WTC11 (cell line): Measurements from ENCODE around the gene GAB2. TPM values are rescaled to one million over a fixed set of nuclear protein-coding genes. Genes with fewer than 3 reads are reported as not detected.

Source experiments
- ATAC-seq: fragments of 200-7000 bp; cut with Tn5 transposase; 2 replicates; pipeline ENCODE4 v1.10.0; 2021; ENCODE audit warnings: mild to moderate bottlenecking, moderate library complexity
- CTCF ChIA-PET: fragments of 300-600 bp; sonication (Branson Sonifier 250); formaldehyde crosslinking; loops from one replicate; lab custom pipeline; 2021; ENCODE audit warnings: antibody characterized with exemption; lab: Charles Lee
- POLR2A ChIA-PET: fragments of 350-600 bp; sonication (Branson Sonifier 250); formaldehyde crosslinking; loops from one replicate; lab custom pipeline; 2021; ENCODE audit warnings: antibody characterized with exemption; lab: Charles Lee
- DNase-seq: peaks from one replicate; pipeline ENCODE4 v3.0.0; 2021; ENCODE audit warnings: low spot score
- H3K27ac Mint-ChIP-seq: 2 replicates; pipeline ENCODE4 v1.8.0; 2021; ENCODE audit warnings: mixed read lengths
- H3K27me3 Mint-ChIP-seq: 2 replicates; pipeline ENCODE4 v1.8.0; 2021; ENCODE audit warnings: low read depth, mild to moderate bottlenecking, moderate library complexity, mixed read lengths
- H3K36me3 Mint-ChIP-seq: 2 replicates; pipeline ENCODE4 v1.8.0; 2021; ENCODE audit warnings: mixed read lengths
- H3K4me1 Mint-ChIP-seq: 2 replicates; pipeline ENCODE4 v1.8.0; 2022; ENCODE audit warnings: mixed read lengths
- H3K4me3 Mint-ChIP-seq: 2 replicates; pipeline ENCODE4 v1.8.0; 2021; ENCODE audit warnings: mild to moderate bottlenecking, moderate library complexity, mixed read lengths
- H3K9me3 Mint-ChIP-seq: 2 replicates; pipeline ENCODE4 v1.8.0; 2021; ENCODE audit warnings: mixed read lengths
- AFF4 ChIP-seq: sonication (generic); formaldehyde crosslinking; IDR thresholded peaks from 2 replicates; pipeline ENCODE4 v1.8.1; 2023; ENCODE audit warnings: mild to moderate bottlenecking, missing genetic modification reagents, borderline replicate concordance
- CBFB ChIP-seq: sonication (generic); formaldehyde crosslinking; IDR thresholded peaks from 2 replicates; pipeline ENCODE4 v1.8.1; 2022; ENCODE audit warnings: mild to moderate bottlenecking, low read depth, missing genetic modification reagents
- CREM ChIP-seq: sonication (generic); formaldehyde crosslinking; IDR thresholded peaks from 2 replicates; pipeline ENCODE4 v1.8.1; 2022; ENCODE audit warnings: mild to moderate bottlenecking, missing genetic modification reagents, moderate library complexity
- ELF4 ChIP-seq: sonication (generic); formaldehyde crosslinking; IDR thresholded peaks from 2 replicates; pipeline ENCODE4 v1.8.1; 2022; ENCODE audit warnings: low read depth, mild to moderate bottlenecking, moderate library complexity, missing genetic modification reagents
- ESRRA ChIP-seq: sonication (generic); formaldehyde crosslinking; IDR thresholded peaks from 2 replicates; pipeline ENCODE4 v1.8.1; 2022; ENCODE audit warnings: mild to moderate bottlenecking, missing genetic modification reagents, borderline replicate concordance
- ETV6 ChIP-seq: sonication (generic); formaldehyde crosslinking; IDR thresholded peaks from 2 replicates; pipeline ENCODE4 v1.8.1; 2022; ENCODE audit warnings: mild to moderate bottlenecking, missing genetic modification reagents
- GRHL2 ChIP-seq: fragments of 250-450 bp; sonication (Bioruptor Pico); IDR thresholded peaks from 2 replicates; pipeline ENCODE4 v1.8.0; 2022; ENCODE audit warnings: mild to moderate bottlenecking, moderate library complexity; ENCODE audit not compliant: insufficient replicate concordance, severe bottlenecking
- JUN ChIP-seq: sonication (generic); formaldehyde crosslinking; IDR thresholded peaks from 2 replicates; pipeline ENCODE4 v1.8.0; 2023; ENCODE audit warnings: mild to moderate bottlenecking, missing genetic modification reagents
- KAT7 ChIP-seq: sonication (generic); formaldehyde crosslinking; IDR thresholded peaks from 2 replicates; pipeline ENCODE4 v1.8.1; 2023; ENCODE audit warnings: missing genetic modification reagents, mild to moderate bottlenecking, borderline replicate concordance
- OVOL2 ChIP-seq: fragments of 250-450 bp; sonication (Bioruptor Pico); IDR thresholded peaks from 2 replicates; pipeline ENCODE4 v1.9.0; 2021; ENCODE audit warnings: mild to moderate bottlenecking, borderline replicate concordance
- SMAD4 ChIP-seq: sonication (generic); formaldehyde crosslinking; IDR thresholded peaks from 2 replicates; pipeline ENCODE4 v1.8.0; 2022; ENCODE audit warnings: mild to moderate bottlenecking, missing genetic modification reagents
- SOX15 ChIP-seq: fragments of 250-450 bp; sonication (Bioruptor Pico); IDR thresholded peaks from 2 replicates; pipeline ENCODE4 v1.9.0; 2021; ENCODE audit warnings: mild to moderate bottlenecking
- STAT6 ChIP-seq: sonication (generic); formaldehyde crosslinking; conservative IDR thresholded peaks from 2 replicates; pipeline ENCODE4 v1.8.1; 2023; ENCODE audit warnings: mild to moderate bottlenecking, low read depth, missing genetic modification reagents, moderate library complexity
- ZBTB43 ChIP-seq: sonication (generic); formaldehyde crosslinking; IDR thresholded peaks from 2 replicates; pipeline ENCODE4 v1.8.1; 2023; ENCODE audit warnings: mild to moderate bottlenecking, missing genetic modification reagents
- ZNF532 ChIP-seq: fragments of 250-450 bp; sonication (Bioruptor Pico); IDR thresholded peaks from 2 replicates; pipeline ENCODE4 v1.9.0; 2021; ENCODE audit warnings: mild to moderate bottlenecking, borderline replicate concordance
- total RNA-seq: library from RNA; stranded (reverse); gene quantifications from 3 replicates; pipeline ENCODE4 v1.2.3, GENCODE V29; 2021
- TF ChIP-seq, protein P1 (sequence below): fragments of 200-600 bp; IDR thresholded peaks from 2 replicates; pipeline ENCODE4 v1.8.0; 2022; ENCODE audit warnings: antibody characterized with exemption
- TF ChIP-seq, protein P2 (sequence below): fragments of 250-450 bp; sonication (Bioruptor Pico); IDR thresholded peaks from 2 replicates; pipeline ENCODE4 v1.9.0; 2021; ENCODE audit warnings: mild to moderate bottlenecking
- TF ChIP-seq, protein P3 (sequence below): sonication (generic); formaldehyde crosslinking; IDR thresholded peaks from 2 replicates; pipeline ENCODE4 v1.8.0; 2022; ENCODE audit warnings: mild to moderate bottlenecking, missing genetic modification reagents

Gene GAB2
- total RNA-seq, 1 experiment from 2014 or later = 10.6 TPM

GRCh38 chr11:78289552-78290292 lies 127.9 kb downstream of the GAB2 start (continued):
- TF ChIP-seq, protein P1, sequence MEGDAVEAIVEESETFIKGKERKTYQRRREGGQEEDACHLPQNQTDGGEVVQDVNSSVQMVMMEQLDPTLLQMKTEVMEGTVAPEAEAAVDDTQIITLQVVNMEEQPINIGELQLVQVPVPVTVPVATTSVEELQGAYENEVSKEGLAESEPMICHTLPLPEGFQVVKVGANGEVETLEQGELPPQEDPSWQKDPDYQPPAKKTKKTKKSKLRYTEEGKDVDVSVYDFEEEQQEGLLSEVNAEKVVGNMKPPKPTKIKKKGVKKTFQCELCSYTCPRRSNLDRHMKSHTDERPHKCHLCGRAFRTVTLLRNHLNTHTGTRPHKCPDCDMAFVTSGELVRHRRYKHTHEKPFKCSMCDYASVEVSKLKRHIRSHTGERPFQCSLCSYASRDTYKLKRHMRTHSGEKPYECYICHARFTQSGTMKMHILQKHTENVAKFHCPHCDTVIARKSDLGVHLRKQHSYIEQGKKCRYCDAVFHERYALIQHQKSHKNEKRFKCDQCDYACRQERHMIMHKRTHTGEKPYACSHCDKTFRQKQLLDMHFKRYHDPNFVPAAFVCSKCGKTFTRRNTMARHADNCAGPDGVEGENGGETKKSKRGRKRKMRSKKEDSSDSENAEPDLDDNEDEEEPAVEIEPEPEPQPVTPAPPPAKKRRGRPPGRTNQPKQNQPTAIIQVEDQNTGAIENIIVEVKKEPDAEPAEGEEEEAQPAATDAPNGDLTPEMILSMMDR = no peak
- TF ChIP-seq CREM (CRISPR knock-in tag) (no peak), ESRRA (CRISPR knock-in tag) (no peak), OVOL2 (CRISPR knock-in tag) (no peak), KAT7 (CRISPR knock-in tag) (no peak), AFF4 (CRISPR knock-in tag) (no peak), JUN (no peak), CBFB (CRISPR knock-in tag) (no peak), SOX15 (CRISPR knock-in tag) (no peak), ETV6 (no peak), GRHL2 (CRISPR knock-in tag) (no peak), SMAD4 (CRISPR knock-in tag) (no peak)
- TF ChIP-seq, protein P2, sequence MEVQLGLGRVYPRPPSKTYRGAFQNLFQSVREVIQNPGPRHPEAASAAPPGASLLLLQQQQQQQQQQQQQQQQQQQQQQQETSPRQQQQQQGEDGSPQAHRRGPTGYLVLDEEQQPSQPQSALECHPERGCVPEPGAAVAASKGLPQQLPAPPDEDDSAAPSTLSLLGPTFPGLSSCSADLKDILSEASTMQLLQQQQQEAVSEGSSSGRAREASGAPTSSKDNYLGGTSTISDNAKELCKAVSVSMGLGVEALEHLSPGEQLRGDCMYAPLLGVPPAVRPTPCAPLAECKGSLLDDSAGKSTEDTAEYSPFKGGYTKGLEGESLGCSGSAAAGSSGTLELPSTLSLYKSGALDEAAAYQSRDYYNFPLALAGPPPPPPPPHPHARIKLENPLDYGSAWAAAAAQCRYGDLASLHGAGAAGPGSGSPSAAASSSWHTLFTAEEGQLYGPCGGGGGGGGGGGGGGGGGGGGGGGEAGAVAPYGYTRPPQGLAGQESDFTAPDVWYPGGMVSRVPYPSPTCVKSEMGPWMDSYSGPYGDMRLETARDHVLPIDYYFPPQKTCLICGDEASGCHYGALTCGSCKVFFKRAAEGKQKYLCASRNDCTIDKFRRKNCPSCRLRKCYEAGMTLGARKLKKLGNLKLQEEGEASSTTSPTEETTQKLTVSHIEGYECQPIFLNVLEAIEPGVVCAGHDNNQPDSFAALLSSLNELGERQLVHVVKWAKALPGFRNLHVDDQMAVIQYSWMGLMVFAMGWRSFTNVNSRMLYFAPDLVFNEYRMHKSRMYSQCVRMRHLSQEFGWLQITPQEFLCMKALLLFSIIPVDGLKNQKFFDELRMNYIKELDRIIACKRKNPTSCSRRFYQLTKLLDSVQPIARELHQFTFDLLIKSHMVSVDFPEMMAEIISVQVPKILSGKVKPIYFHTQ = no peak
- TF ChIP-seq, all 79 proteins: peak for 0

DNA sequence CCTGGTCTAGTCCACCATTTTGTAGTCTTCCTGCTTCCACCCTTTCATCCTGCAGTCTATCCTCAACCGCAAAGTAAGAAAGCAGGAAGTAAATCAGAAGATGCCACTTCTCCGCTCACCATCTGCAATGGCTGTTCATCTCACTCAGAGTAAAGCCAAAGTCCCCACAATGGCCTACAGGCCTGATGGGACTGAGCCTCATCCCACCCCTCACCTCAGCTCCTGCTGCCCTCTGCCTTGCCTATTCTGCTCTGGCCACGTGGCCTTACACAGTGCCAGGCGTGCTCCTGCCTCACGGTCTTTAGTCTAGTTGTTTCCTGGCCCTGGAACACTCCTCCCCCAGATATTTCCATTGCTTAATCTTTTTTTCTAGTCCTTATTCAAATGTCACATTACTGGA lies 133.4 kb downstream of the GAB2 start:
- no peak for ATAC-seq
- H3K4me1 Mint-ChIP-seq = no peaks in the 10 kb centered on the region
- H3K27me3 Mint-ChIP-seq = no peaks in the 10 kb centered on the region
- H3K4me3 Mint-ChIP-seq = no peak overlapping the region
- no peak overlapping the region for H3K27ac Mint-ChIP-seq
- POLR2A ChIA-PET = no interaction called here
- CTCF ChIA-PET = no interaction called here
- H3K9me3 Mint-ChIP-seq = no peaks in the 10 kb centered on the region
- no peaks in the 10 kb centered on the region for H3K36me3 Mint-ChIP-seq
- DNase-seq = no peak
- TF ChIP-seq ZBTB43 (CRISPR knock-in tag) (no peak), CBFB (CRISPR knock-in tag) (no peak), ZNF532 (CRISPR knock-in tag) (no peak), ELF4 (no peak), STAT6 (CRISPR knock-in tag) (no peak)
- TF ChIP-seq, protein P3, sequence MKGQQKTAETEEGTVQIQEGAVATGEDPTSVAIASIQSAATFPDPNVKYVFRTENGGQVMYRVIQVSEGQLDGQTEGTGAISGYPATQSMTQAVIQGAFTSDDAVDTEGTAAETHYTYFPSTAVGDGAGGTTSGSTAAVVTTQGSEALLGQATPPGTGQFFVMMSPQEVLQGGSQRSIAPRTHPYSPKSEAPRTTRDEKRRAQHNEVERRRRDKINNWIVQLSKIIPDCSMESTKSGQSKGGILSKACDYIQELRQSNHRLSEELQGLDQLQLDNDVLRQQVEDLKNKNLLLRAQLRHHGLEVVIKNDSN (CRISPR knock-in tag) = no peak
